HG03354 (cell line): ENCODE measurements around the gene ERICH6B.

Experiments
- ATAC-seq: cut with Tn5 transposase; IDR thresholded peaks from one replicate; pipeline ENCODE4 v1.9.1; 2021; ENCODE audit warnings: mild to moderate bottlenecking; ENCODE audit not compliant: unreplicated experiment, poor library complexity, severe bottlenecking

ERICH6B gene

DNA sequence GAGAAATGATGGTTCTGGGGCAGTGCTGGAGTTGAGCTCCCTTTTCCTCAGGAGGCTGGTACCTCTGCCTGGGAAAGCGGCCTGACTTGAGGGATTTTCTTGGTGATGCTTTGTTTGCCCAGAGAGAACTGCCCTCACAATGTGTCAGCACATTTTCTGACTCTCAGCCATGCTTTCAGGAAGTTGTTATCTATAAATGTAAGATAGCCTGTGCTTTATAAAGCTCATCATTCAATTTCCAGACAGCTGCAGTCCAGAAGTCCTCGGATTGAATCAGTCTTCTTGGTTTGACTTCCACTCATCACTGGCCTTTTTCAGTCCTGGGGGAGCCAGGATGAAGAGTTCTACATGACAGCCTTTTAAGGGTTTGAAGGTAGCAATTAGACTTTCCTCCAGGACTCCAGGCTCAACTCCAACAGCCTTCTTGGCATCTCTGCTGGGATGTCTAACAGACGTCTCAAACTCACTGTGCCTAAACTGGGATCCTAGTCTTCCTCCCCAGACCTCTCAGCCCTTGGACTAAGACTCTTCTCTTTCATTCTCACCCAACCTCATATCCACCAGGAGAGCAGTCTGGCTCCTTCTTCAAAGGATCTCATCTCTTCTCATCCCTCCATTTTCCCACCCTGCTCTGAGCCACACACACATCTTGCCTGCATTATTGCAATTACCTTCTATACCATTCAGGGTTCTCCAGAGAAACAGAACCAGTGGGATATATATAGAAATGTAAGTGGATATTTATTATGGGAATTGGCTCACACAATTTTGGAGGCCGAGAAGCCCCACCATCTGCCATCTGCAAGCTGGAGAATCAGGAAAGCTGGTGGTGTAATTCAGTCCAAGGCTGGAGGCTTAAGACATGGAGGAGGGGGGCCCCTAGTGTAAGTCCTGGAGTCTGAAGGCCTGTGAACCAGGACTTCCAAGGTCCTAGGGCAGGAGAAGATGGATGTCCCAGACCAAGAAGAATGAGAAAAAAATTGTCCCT is 13.1 kb downstream of the ERICH6B start:
- no peak for ATAC-seq

DNA sequence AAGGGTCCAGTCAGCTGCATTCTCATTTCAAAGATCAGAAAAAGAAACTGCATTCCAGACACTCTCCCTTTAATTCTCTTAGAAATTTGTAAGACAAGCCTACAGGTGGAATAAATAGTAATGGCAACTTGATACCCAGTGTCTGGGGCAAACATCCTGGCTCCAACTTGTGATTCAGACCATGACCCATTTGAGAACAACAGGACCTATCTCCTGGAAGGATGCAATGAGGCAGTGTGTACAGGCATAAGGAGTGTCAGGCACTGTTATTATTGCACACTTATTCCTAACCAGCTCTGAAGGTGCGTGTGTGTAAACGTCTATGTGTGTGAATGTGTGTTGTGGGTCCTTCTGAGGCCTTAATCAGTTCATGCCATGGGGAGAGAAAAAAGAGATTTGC is 13.9 kb downstream of the ERICH6B start:
- no peak for ATAC-seq

DNA sequence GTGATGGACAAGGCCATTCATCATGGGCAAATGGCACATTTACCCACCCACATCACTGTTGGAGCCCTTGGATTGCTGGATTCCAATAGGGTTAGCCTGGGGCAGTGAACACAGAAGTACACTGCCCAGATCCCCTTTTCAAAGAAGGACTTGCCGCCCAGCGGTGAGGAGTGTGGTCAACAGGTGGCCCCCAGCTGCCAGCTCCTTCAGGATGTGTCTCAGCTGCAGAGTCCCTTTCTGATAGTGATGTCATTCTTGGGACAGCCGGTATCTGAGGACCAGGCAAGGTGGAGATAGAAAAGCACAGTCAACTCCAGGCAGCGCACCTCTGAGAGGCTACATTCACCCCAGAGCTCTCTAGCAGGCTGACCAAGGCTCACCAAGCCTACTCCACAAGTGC is 16.9 kb downstream of the ERICH6B start:
- ATAC-seq, result no peak

DNA sequence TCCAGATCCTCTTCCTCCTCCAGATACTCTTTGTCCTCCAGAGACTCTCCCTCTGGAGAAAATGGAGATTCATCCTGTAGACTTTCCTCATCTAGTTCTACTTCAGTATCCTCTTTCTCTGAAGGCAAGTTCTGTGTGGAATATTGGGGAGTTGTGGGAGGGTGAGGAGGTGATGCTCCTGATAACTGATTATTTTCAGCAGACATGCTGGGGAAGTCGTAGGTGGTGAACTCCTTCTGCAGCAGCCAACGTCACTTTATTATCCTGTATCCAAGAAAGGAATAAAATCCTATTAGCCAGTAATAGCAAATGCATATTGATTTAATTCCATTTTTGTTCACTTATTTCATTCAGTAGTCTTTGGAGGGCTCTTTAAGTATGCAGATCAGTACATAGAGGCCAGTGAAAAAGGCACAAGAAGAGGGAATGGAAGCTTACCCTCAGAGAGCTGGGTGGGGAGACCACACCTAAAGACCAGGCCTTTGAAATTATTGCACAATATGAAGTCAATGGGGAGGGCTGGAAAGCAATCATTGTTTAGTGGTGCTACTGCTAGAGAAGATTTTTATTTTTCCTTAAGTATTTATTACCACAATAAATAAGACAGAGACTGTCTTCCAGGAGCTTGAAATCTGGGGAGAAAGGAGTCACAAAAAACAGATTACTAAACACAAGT is 18.6 kb downstream of the ERICH6B start:
- no peak for ATAC-seq

DNA sequence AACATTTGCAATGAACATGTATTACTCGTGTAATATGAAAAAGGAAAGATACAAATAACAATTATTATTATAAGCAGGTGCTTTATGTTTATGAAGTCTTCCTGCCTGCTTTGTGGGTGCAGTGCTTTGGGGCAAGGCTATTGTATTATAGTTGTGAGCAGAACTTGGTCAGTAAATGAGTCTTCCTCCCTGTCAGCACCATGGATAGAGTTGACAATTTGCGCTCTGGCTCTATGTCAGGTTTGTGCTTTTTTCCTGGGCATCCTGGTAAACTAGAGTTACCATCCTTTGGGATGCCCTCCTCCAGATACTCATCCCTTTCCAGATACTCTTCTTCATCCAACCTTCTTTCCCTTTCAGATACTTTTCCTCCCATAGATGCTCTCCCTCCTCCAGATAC is 19.6 kb downstream of the ERICH6B start:
- ATAC-seq, result no peak

DNA sequence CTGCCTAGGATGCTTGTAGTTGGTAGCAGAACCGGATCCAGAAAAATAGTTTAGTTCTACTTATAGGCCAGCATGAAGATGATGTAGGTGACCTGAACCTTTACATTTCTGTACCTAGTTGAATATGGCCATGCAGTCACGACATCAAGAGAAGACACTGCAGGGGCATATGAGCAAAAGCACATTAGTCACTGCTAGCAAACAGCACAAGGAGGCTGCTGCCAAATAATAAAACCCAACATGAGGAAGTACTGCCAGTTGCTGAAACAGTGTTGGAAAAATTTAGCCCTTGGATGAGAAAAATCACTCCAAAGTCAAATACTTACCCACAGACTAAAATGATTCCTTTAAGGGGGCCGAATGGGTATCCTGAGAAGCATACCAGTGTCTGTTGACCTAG is 20.8 kb downstream of the ERICH6B start:
- no peak for ATAC-seq

DNA sequence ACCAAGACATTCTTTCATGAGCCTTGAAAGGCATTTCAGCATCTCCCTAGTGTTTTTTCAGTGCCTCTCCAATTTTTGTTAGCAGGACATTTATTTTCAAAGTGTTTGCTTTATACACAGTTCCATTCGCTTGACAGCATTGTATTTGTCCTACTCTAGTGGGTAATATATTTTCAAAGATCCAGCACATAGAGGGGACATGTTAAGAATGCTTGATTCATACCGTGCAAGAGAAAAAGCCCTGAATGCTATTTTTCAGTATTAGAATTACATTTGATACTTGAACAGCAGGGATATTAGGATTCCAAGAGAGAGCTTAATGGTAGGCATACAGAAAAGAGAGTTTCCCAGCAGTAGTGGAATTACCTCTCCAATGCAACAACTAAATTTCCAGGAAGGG is 21.3 kb downstream of the ERICH6B start:
- ATAC-seq, result no peak

DNA sequence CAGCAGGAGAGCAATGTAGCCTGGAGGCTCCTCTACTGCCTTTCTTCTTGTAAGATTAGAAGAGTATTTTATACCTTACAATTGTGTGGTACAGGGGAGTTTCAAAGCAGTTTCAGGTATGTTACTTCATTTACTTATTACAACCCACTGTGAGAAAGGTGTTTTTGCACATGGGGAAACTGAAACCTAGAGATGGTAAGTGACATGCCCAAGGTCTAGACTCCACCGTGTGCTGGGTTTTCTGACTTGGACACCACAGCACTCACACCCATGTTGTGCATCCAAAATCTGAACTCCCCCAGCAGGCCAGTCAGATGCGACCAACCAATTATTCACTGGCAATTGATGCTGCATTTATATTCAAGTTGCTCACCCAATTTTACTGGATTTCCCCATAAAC is 22.8 kb downstream of the ERICH6B start:
- no peak for ATAC-seq

DNA sequence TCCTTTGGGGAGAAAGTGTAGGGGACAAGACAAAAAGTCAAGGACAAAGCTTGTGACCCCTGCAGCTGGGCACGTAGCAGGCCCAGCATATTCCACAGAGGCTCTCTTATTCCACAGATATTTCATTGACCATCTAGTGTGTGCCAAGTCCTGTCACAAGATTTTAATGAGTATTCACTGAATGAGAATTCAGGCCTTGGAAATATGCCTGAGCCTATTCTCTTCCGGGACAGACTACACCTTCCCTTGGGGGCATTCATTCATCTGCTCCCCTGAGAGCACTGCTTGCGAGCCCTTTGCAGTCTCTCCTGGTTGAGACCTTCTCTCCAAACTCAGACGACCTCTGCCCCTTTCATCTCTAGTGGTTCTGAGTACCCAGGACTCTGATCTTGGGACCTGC is 25.5 kb downstream of the ERICH6B start:
- ATAC-seq, result no peak

DNA sequence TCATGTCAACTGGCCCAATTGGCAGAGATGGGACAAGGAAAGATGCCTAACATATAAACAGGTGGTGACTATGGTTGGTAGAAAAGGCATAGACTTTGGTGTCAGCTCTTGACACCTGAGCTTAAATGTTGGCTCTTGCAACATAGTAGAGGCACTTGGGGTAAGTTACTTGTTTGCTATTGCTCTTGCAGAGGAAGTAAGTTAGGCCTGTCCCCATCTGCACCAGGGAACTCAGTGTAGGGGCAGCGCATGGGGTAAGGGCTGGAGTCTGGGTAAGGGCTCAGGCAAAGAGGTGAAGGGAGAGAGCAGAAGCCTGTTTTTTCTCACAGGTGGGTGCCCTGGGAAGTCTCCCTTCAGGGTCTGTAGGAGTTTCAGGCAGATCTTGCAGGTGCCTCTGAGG is 27.6 kb downstream of the ERICH6B start:
- ATAC-seq, result no peak

DNA sequence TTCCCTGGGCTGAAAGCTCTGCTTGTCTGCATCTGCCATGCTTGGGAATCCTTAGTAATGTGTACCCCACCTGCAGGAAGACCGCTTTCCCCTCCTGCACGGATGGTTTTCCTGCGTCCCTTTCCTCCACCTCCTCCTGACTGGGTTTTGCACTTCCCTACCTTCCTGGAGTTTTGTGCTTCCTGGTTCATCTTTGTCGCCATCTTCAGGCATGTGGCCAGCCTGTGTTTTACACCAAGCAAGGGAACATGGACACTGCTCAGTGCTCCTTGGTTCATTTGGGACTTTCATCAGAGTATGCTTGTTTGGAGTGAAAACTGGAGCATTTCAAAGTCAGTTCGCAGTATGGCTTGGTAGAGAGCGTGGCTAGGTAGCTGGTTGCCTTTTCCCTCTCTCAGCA is 30.7 kb downstream of the ERICH6B start:
- no peak for ATAC-seq

DNA sequence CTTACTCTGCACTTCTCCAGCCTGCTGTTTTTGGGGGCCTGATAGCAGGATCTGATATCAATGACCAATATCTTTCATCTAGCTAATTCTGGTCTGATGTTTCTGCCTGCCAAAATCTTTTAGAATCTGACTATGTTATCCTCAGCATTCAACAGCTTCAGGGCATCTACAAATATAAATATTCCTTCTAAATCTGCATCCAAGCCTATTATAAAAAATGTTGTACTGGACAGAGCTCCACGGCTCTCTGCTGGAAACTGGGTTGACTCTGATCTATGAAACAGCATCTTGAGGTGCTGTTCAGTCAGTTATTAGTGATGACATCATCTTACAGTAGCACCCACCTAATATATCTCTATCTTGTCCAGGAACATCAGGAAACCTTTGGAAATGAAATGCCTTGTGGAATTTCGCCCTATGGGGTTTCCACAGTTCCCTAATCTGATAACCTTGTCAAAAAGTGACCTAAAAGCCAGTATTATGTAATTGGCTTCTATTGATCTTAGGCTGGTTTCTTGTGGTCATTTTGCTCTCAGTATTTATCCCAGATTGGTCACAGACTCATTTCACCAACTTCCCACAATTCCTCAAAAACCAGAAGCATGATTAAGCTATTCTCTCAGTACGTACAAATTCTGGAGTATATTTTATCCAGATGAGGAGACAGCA is 33.0 kb downstream of the ERICH6B start:
- ATAC-seq, result no peak

DNA sequence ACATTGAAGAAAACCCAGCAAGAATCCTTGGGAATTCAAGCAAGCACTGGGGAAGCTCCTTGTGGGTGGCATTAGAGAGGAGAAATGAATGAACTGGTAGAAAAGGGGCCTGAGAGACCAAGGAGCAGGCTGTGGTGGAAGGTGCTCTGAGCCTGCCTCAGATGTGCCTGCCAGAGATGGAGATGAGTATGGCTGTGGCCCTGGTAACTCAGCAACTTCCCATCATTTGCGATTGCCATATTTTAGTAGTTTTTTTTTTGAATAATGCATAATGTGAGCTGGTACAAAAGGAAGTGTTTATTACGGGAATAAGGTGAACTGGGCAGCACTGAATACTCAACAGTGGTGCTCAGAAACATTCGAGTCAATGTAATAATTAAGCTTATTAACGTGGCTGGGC is 39.1 kb downstream of the ERICH6B start:
- no peak for ATAC-seq

DNA sequence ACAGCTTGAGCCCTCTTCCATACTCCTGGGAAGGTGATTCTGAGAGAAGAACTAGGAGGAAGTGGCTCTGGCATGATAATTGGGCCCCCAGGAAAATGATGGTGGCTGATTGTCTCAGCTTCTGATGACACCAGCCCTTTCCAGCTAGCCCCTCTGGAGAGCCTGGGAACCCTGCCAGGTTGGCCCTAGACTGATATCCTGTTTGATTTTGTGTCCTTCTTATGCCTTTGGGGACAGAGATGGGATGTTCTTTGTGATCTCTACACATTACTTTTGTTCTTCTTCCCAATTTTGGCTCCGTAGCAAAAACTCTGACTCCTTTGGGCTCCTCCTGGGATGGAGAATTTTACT is 39.7 kb downstream of the ERICH6B start:
- ATAC-seq, result no peak

DNA sequence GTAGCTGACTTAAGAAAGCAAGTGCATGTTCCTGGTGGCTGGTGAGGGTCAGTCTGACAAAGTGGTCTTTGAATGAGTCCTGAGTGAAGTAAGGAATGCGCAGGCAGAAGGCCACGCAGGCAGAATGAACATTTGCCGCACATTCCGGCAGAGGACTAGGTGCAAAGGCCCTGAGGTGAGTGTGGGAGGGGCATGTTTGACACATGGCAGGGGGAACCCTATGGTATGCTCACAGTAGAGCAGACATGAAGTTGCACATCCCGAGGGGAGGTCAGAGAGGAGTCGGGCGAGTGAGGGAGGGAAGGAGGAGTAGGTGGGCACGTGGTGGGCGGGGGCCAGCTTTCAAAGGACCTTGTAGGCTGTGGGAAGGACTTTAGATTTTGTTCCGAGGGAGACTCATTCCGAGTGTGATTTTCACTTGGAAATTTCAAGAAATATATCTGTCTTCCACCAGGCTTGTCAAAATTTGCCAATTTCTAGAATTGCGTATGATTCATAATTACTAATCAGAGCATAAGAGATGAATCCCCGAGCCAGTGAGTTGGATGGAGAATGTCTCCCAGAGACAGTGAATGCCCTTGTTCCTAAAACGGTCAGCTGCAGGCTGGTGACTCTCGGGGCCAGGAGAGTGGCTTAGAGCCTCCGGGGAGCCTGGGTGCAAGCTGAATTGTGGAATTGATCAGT is 40.3 kb downstream of the ERICH6B start:
- no peak for ATAC-seq

DNA sequence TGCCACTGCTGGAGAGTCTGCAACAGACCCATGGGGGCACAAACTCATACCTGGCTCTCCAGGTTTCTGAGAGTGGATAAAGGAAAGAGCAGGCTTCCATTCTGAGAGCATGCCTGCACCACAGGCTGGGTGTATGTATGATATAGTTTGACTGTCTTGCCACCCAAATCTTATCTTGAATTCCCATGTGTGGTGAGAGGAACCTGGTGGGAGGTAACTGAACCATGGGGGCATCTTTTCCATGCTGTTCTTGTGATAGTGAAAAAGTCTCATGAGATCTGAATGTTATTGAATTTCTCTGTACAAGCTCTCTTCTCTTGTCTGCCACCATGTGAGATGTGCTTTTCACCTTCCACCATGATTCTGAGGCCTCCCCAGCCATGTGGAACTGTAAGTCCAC is 50.2 kb downstream of the ERICH6B start:
- no peak for ATAC-seq

DNA sequence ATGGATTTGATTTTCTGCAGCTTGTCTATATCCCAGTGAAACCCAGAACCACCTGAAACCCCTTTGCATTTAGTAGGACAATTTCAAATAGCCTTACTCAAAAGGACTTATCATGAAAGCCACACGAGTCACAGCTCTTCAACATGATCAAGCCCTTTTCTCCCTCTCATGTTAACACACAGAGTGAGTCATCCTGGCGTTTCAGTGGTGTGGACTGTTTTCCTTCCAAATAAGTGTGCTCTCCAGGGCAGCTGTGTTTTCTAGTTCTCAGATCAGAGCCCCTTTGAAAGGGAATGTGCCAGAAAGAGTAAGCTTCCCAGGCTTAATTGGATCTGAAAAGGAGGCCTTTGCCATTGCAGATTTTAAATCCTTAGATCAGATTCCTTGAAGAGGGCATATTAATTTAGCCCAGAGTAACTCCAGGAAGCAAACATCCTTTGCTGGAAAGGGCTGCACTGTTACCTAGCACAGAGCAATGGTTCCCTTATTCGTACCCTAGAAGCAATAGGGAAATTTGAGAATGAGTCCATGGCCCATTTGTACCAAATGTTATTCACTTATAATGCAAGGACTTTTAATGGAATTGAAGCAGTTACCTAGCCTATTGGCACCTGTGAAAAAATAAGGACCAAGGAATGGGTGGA is 51.3 kb downstream of the ERICH6B start:
- ATAC-seq, result no peak

DNA sequence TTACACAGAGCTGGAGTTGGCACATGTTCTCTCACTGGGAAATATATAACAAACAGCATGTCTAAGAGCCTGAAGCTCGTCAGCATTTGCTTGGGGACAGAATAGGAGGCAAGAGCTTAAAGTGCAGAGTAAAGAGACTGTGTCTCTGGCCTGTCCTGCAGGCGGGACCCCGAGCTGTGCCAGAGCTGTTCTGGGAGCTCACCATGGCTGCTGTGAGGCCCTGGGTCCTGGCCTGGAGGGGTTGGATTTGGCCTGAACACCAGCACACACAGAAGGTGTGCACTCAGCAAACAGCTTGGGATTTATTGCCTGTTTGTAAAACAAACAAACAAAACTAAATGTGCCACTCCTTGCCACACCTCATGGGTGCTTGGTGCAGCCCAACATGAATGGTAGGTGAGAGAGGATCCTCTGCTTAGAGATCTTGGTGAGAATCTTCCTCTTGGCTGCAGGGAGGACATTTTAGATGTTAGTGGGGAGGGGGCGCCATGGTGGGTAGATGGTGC is 60.9 kb downstream of the ERICH6B start:
- no peak for ATAC-seq

DNA sequence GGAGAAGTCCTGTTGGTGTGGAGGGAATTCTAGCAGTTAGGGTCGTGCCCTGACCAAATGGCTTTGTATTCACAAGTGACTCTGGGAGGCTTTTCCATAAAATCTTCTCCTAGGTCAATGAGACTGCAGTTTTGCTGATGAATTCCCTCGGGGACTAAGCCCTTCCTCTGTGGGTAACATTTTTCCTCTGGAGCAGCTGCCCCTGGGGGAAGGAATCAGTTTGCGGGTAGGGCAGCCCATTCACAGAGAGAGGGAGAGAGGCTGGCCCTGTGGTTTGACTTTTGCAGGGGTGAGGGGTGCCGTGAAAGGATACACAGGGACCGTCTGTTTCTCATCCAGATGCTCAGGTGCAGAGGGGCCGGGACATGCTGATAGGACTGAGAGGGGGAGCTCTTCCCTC is 67.3 kb downstream of the ERICH6B start:
- ATAC-seq, result no peak

DNA sequence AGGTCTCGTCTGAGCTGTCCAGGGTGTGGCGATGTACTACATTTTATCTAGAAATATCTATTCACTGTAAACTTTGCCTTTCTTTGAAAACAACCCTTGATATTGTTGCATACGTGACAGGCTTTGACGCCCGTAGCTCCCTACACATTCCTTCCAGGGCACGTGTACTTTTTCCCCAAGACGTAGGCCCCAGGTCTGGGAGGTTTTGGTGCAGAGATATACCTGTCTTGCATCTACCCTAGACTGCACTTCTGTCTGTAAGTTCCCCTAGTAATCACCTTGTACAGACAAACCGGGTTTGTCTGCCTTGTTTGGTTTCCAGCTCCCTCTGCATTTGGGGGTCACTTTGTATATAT is 69.2 kb downstream of the ERICH6B start:
- no peak for ATAC-seq
